ENCODE data around the gene CBX5.

- TF ChIP-seq CTCF (IDR thresholded peaks at IDR 0.05; ENCODE audit: low read length) (no peak), EZH2 (IDR thresholded peaks at IDR 0.05; ENCODE audit: borderline replicate concordance, low read length) (no peak)
Observed at GRCh38 chr12:54199917-54200316, 80.0 kb downstream of the CBX5 start.
